Common myeloid progenitor, CD34-positive (primary cell): ENCODE measurements around the gene PPP1R12C.

ENCODE experiments used
- CTCF ChIA-PET: fragments of 350-600 bp; sonication (Branson Sonifier 250); formaldehyde crosslinking; loops from one replicate; lab custom pipeline; 2021; ENCODE audit warnings: antibody characterized with exemption; lab: Charles Lee
- POLR2A ChIA-PET: fragments of 350-600 bp; sonication (Branson Sonifier 250); formaldehyde crosslinking; loops from one replicate; lab custom pipeline; 2021; ENCODE audit warnings: antibody characterized with exemption; lab: Charles Lee
- DNase-seq, 3 donors: peaks; one replicate each; pipeline versions ENCODE4 v3.0.0 to v3.0.0-alpha.2; 2013
- H3K27ac ChIP-seq, 2 experiments: 1 replicate in 1 of 2; 2 replicates in 1 of 2; pipeline ENCODE4 v1.7.0; 2013; ENCODE audit warnings: inconsistent platforms in 2 of 2, low read length in 2 of 2, mild to moderate bottlenecking in 2 of 2, low read depth in 1 of 2, moderate library complexity in 1 of 2; ENCODE audit not compliant: severe bottlenecking in 2 of 2, insufficient read depth in 1 of 2, poor library complexity in 1 of 2
- H3K27me3 ChIP-seq, 5 experiments: replicated peaks in 2 of 5; 1 replicate in 3 of 5; 2 replicates in 2 of 5; pipeline versions ENCODE4 v1.6.1 to v1.7.0; 2013; ENCODE audit warnings: low read length in 4 of 5, mild to moderate bottlenecking in 2 of 5, moderate library complexity in 2 of 5, inconsistent platforms in 1 of 5; ENCODE audit not compliant: insufficient read depth in 5 of 5, control insufficient read depth in 4 of 5
- H3K36me3 ChIP-seq, 4 experiments: 1 replicate in 2 of 4; 2 replicates in 2 of 4; pipeline versions ENCODE4 v1.6.1 to v1.7.0; 2013; ENCODE audit warnings: low read length in 3 of 4, control low read depth in 1 of 4, mild to moderate bottlenecking in 1 of 4; ENCODE audit not compliant: control insufficient read depth in 4 of 4, insufficient read depth in 4 of 4
- H3K4me1 ChIP-seq, 4 experiments: 1 replicate in 3 of 4; 2 replicates in 1 of 4; pipeline versions ENCODE4 v1.6.1 to v1.7.1; 2013; ENCODE audit warnings: low read length in 3 of 4, mild to moderate bottlenecking in 3 of 4, control low read depth in 1 of 4, inconsistent platforms in 1 of 4, moderate library complexity in 1 of 4; ENCODE audit not compliant: control insufficient read depth in 4 of 4, insufficient read depth in 4 of 4; ENCODE audit errors: control extremely low read depth in 1 of 4
- H3K4me3 ChIP-seq, 7 experiments: 1 replicate in 4 of 7; 2 replicates in 3 of 7; pipeline versions ENCODE4 v1.5.1 to v1.7.0; 2013; ENCODE audit warnings: mild to moderate bottlenecking in 7 of 7, low read length in 6 of 7, moderate library complexity in 6 of 7, inconsistent platforms in 2 of 7, low read depth in 2 of 7, control low read depth in 1 of 7; ENCODE audit not compliant: insufficient read depth in 4 of 7, control insufficient read depth in 1 of 7; ENCODE audit errors: extremely low read depth in 1 of 7
- H3K9me3 ChIP-seq, 5 experiments: 1 replicate in 4 of 5; 2 replicates in 1 of 5; pipeline versions ENCODE4 v1.6.1 to v1.7.1; 2013; ENCODE audit warnings: low read length in 4 of 5, mild to moderate bottlenecking in 2 of 5, inconsistent platforms in 1 of 5, low read depth in 1 of 5, moderate library complexity in 1 of 5; ENCODE audit not compliant: control insufficient read depth in 4 of 5, insufficient read depth in 2 of 5; ENCODE audit errors: control extremely low read depth in 1 of 5
- WGBS: methylation state at CpG from one replicate; pipeline ENCODE4 v1.1.5; 2013; ENCODE audit not compliant: insufficient coverage; 5-methylcytosine and 5-hydroxymethylcytosine counted together

PPP1R12C gene

DNA sequence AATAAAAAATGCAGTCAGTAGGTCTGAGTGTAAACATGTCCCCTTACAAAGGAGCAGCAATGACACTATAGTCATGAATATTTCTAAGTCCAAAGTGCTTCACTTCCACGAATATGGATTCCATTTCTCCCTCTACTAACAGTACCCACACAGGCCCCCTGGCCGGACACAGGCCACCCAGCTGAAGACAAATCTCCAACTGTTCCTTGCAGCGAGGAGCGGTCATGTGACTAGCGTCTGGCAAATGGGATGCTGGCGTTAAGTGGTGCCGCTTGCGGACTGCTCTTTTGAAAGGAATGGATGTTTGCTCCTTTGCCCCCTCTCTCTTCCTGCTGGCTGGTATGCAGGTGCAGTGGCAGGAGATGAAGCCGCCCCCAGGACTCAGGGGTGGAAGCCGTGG is 16.2 kb downstream of the PPP1R12C start:
- DNase-seq: no peak
- ChIA-PET POLR2A (no interaction called here), CTCF (interaction anchor here (1.3 kb wide), 2 partner anchors 10 to 45 kb away, joined by 3 read pairs; no protein-coding TSS in a partner anchor)
- no peak overlapping the region for H3K27ac ChIP-seq
- 97% methylated on average over 7 of the region's 10 CpGs for WGBS
- peaks cover 0 to 17% (median 9%) of the 10 kb centered on the region in 4 experiments for H3K4me1 ChIP-seq
- H3K4me3 ChIP-seq: no peak overlapping the region
- peaks cover 8 to 37% (median 25%) of the 10 kb centered on the region in 4 experiments for H3K36me3 ChIP-seq
- H3K9me3 ChIP-seq: peaks cover 0 to 11% (median 0%) of the 10 kb centered on the region in 5 experiments
- no peaks in the 10 kb centered on the region for H3K27me3 ChIP-seq

- H3K27ac ChIP-seq: no peak overlapping the region
- POLR2A ChIA-PET: interaction anchor here (0.6 kb wide), 1 partner anchor 223 kb away, joined by 3 read pairs; no protein-coding TSS in a partner anchor
- peaks cover 8 to 47% (median 29%) of the 10 kb centered on the region in 4 experiments for H3K36me3 ChIP-seq
- no peak for DNase-seq
- peaks cover 0 to 11% (median 0%) of the 10 kb centered on the region in 5 experiments for H3K9me3 ChIP-seq
- peaks cover 0 to 17% (median 9%) of the 10 kb centered on the region in 4 experiments for H3K4me1 ChIP-seq
- H3K27me3 ChIP-seq: no peaks in the 10 kb centered on the region
- WGBS: 96% methylated on average over 24 of the region's 27 CpGs
- H3K4me3 ChIP-seq: no peak overlapping the region
- CTCF ChIA-PET: interaction anchor here (0.8 to 2.9 kb wide), 3 partner anchors 9 to 13 kb away, joined by 3 to 18 read pairs (median 3); no protein-coding TSS in a partner anchor
Observed at GRCh38 chr19:55099557-55100506, 17.6 kb downstream of the PPP1R12C start.

- 98% methylated on average over 21 of the region's 27 CpGs for WGBS
- Histone ChIP-seq H3K27ac (no peak overlapping the region), H3K4me1 (peaks cover 0 to 17% (median 9%) of the 10 kb centered on the region in 4 experiments), H3K4me3 (no peak overlapping the region), H3K9me3 (peaks cover 0 to 11% (median 0%) of the 10 kb centered on the region in 5 experiments), H3K27me3 (no peaks in the 10 kb centered on the region), H3K36me3 (peaks cover 10 to 55% (median 35%) of the 10 kb centered on the region in 4 experiments)
- CTCF ChIA-PET: interaction anchor here (0.7 to 2.9 kb wide), 7 partner anchors 8 to 44 kb away, joined by 3 to 18 read pairs (median 3); no protein-coding TSS in a partner anchor
- POLR2A ChIA-PET: interaction anchor here (0.6 to 1.8 kb wide), 2 partner anchors 19 to 222 kb away, joined by 3 to 5 read pairs; partner anchors contain the start of gene PPP1R12C
- no peak for DNase-seq
Observed at GRCh38 chr19:55098716-55099556, 18.5 kb downstream of the PPP1R12C start.

GRCh38 chr19:55097864-55098715 is 19.3 kb downstream of the PPP1R12C start:
- H3K36me3 ChIP-seq: peaks cover 10 to 50% (median 29%) of the 10 kb centered on the region in 4 experiments

DNA sequence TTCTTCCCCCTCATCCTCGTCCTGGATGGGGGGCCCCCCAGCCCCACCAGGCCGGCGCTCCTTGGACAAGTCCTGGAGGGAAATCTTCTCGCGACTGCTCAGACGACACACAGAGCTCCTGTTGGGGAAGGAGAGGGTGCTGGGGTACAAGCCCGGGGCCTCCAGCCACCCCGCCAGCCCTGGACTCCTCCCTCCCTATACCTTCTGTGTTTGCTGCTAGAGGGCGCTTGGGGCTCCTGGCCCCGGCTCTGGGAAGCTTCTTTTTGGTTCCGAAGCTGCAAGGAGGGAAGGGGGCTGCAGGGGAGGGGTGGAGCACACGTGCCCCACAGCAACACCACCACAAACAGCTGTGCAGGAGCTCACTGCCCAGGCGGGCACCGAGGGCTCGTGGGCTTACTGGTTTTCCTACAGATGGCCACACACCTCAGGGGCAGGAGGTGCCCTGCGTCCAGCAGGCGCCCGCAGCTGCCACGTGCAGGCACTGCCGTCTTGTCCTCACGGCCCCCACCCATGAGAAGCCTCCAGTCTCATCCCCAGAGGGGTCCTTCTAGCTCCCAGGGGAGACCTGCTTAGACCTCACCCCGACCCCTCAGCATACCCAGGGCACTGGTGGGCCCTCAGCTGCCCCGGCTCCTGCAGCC is 21.3 kb downstream of the PPP1R12C start:
- no peak for DNase-seq
- no peaks in the 10 kb centered on the region for H3K27me3 ChIP-seq
- no peak overlapping the region for H3K27ac ChIP-seq
- POLR2A ChIA-PET: no interaction called here
- H3K4me1 ChIP-seq: peaks cover 0 to 17% (median 9%) of the 10 kb centered on the region in 4 experiments
- H3K9me3 ChIP-seq: no peaks in the 10 kb centered on the region
- H3K36me3 ChIP-seq: peaks cover 5 to 48% (median 33%) of the 10 kb centered on the region in 4 experiments
- no peak overlapping the region for H3K4me3 ChIP-seq
- CTCF ChIA-PET: no interaction called here
- 91% methylated on average over 14 of the region's 23 CpGs for WGBS

More at GRCh38 chr19:55097864-55098715, 19.3 kb downstream of the PPP1R12C start:
- 75% methylated on average over 19 of the region's 23 CpGs for WGBS
- Histone ChIP-seq H3K4me3 (no peak overlapping the region), H3K9me3 (peaks cover 0 to 5% (median 0%) of the 10 kb centered on the region in 5 experiments), H3K27ac (no peak overlapping the region), H3K27me3 (no peaks in the 10 kb centered on the region), H3K4me1 (peaks cover 0 to 17% (median 9%) of the 10 kb centered on the region in 4 experiments)
- DNase-seq: peak in 2 of 3 donors; percentile 26 to 65
- CTCF ChIA-PET: interaction anchor here (0.7 to 2.9 kb wide), 6 partner anchors 9 to 221 kb away, joined by 3 to 18 read pairs (median 4); no protein-coding TSS in a partner anchor
- POLR2A ChIA-PET: interaction anchor here (1.8 kb wide), 1 partner anchor 20 kb away, joined by 5 read pairs; the partner anchor contains the start of gene PPP1R12C
